Measurements from ENCODE around the gene CAPN11.
A peak's percentile ranks its signal among the peaks of the same experiment; 100 is the strongest.

The CAPN11 gene

DNA sequence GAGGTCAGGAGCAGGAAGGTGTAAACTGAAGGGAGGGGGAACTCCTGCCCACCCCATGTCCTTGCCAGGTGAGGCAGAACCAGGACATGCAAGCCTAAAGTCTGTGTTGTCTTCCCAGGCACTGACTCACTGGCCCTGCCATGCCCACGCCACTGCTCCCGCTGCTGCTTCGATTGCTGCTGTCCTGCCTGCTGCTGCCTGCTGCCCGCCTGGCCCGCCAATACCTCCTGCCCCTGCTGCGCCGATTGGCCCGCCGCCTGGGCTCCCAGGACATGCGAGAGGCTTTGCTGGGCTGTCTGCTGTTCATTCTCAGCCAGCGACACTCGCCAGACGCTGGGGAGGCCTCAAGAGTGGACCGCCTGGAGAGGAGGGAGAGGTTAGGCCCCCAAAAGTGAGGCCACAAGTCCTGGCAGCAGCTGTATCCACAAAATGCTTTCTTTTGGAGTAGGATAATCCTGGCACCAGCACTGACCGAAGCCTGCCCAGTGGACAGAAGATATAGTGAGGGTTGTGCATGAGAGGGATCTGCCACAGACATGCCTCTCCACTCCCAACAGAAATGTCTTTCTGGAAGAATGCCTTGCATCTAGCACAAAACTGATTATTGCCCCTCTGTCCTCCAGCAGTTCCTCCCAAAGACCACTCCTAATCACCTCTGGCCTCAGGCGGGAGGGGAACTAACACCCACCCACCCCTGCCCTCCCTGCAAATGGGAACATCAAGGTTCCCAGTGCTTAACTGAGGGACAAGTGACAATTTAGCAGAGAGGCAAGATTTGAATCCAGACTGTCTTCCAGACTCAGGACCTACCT, 58.9 kb downstream of the CAPN11 start:
- DNase-seq, result no peak

DNA sequence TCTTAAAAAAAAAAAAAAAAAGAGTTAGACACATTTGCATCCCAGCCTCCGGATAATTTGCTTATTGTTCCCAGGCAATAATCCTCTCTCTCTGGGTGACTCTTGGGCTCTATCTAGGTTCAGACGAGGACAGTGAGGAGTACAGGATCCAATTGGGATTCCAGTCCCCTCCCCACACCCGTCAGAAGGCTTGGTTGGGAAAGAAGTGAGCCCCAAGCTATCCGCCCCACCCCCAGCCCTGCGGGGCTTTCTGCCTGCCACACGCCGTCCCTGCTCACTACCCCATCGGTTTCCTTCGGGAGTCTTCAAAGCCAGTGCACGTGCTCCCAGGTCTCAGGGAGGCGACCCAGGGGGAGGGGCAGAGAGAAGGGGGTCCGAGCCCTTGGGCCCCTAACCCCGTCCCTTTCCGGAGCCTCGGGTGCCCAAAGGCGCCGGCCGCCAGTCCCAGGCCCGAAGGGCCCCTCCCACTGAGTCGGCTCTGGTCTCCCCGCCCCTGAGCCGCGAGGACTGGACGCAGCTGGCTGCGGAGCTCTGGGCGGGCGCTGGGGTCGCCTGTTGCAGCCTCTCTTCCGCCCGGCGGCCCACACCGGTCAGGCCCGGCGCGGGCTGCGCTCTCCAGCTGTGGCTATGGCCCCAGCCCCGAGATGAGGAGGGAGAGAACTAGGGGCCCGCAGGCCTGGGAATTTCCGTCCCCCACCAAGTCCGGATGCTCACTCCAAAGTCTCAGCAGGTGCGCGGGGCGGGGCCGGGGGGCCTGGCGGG, 60.6 kb downstream of the CAPN11 start:
- no peak for DNase-seq

DNA sequence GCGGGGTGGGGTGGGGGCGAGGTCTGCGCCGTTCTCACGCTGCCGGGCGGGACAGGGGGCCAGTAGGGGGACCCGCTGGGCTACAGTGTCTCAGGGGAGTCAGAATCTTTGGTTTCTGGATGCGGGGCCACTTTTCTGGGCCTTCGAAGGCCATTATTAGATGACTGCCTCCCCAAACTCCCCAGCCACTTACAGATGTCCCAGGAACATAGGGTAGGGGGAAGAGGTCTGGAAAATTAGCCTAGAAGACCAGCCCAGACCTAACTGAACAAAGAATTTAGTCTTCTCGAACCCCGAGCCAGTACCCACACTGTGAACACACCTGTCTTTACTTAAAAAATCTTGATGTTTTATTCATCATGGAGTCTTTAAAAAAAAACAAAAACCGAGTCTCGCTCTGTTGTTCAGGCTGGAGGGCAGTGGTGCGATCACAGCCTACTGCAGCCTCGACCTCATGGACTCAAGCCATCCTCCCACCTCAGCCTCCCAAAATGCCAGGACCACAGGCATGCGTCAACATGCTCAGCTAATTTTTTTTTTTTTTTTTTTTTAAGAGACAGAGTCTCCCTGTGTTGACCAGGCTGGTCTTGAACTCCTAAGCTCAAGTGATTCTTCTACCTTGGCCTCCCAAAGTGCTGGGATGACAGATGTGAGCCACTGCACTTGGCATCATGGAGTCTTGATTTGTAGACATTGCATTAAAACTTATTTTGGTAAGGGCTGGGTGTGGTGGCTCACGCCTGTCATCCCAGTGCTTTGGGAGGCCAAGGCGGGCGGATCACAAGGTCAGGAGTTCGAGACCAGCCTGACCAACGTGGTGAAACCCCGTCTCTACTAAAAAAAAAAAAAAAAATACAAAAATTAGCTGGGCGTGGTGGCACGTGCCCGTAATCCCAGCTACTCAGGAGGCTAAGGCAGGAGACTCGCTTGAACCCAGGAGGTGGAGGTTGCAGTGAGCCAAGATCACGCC, 61.5 kb downstream of the CAPN11 start:
- DNase-seq, result no peak

DNA sequence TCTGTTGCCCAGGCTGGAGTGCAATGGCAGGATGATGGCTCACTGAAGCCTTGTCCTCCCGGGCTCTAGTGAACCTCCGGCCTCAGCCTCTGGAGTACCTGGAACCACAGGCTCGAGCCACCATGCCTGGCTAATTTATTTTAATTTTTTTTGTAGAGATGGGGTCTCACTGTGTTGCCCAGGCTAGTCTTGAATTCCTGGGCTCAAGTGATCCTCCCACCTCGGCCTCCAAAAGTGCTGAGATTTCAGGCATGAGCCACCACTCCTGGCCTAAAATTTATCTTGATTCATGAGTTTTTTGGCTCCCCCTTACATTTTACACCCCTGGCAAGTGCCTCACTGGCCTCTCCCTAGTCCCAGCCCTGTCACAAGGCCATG, 62.3 kb downstream of the CAPN11 start:
- DNase-seq, result no peak

DNA sequence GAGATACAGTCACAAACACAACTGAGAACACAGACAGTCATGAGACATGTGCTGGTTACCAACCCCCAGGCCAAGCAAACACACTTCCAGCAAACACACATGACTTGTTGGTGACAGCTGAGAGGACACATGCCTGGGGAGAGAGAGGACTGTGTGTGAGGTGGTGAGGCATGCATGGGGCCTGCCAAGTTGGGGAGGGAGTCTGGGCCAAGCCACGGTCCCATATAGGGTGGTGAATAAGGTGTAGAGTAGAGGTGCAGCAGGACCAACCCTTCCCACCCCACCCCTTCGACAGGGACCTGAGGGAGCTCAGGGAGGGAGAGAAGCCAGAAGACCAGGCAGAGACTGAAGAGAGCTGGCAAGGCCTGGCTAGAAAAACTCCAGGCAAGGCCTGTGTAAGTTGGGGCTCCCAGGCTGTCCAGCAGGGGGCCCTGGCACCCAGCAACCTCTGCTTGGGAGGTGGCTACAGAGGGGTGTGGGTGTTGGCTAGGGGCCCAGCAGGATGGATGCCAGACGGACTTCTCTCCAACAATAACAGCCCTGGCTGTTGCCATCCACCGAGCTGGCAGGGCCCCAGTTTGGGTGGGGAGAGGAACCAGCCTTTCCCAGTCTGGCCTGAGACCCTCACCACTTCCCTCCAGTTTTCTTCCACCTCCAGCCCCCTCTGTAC, 62.8 kb downstream of the CAPN11 start:
- peak; percentile 66 for DNase-seq

DNA sequence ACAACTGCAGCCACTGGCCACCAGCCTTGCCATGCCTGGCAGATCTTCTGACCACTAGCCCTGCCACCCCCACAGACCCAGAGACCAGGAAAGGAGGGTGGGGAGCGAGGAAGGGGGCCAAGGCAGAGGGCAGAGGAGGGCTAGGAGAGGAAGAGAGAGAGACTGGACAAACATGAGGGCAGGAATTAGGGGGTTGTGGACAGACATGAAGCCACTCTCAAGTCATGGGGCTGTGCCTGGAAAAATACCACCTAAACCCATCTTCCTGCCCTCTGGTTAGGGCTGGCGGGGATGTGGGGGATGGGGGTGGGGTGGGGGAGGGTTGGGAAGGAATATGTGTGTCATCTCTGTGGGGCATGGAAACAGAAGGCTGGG, 63.3 kb downstream of the CAPN11 start:
- DNase-seq, result no peak

DNA sequence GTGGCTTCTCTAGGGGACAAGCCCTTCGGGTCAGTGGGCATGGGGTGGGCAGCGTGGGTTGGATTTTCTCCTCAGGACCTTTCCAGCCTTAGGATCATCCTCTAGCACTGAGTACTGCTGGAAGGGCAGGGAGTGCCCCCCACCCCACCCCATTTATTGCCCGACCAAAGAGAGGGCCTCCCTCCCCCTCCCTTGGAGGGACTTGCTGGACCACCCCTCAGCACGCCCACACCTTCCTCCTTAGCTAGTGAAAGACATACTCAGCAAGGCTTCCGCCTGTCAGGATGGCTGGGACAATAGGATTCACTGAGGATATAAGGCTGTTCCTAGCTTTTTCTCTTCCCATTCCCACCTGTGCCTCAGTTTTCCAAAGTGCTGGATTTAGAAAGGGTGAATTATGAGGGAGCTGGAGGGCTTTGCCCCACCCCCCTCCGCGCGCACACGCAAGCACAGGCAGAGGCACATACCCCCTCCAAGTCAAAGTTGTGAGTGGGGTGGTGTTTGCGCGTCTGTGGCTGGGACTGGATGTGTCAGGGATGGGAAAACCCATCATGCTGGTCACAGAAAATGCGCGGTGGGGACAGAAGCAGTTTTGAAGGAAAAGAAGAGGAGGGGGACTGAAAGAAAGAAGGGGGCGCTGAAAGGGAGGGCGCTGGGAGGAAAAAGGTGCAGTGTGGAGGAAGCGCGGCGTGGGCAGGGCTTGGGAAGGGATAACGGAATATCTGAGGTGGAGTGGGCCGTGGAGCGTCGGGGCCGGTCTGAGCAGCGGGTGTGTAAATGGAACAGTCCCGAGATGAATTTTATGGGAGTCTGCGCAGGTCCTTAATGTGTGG, 64.1 kb downstream of the CAPN11 start:
- DNase-seq, result no peak

DNA sequence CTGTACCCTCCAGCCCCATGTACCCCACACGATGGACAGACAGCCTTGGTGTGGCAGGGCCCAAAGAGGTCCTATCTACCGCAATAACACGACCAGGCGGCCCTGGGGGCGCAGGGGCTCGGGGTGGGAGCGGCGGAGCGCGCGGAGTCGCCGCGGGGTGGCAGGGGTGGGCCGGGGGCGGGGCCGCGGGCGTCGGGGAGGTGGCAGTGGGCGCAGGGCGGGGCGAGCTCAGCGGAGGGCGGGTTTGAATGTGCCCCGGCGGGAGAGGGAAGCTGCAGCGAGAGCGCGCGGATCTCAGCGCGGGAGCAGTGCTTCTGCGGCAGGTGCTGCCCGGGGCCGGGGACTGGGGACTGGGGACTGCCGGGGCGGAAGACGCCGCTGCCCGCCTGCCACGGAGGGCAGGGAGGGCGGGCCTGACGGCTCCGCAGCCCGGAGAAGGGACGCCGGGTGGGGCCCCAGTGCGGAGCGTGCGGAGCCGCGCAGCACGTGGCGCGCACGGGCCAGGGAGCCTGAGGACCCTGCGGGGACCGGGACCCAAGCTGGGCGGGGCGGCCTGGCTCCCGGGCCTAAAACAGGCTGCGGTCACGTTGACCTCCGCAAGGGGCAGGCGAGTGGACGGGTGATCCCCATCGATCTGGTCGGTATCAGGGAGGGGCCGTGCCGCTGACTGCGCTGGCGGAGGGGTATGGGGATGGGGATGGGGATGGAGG, 64.9 kb downstream of the CAPN11 start, which contains the start of gene SLC29A1:
SLC29A1 (plus strand) TSS at position 277 of the 710 bp plus-strand sequence. CDS start 3,719 bp downstream, outside the sequence.
- peak; percentile 81 for DNase-seq

DNA sequence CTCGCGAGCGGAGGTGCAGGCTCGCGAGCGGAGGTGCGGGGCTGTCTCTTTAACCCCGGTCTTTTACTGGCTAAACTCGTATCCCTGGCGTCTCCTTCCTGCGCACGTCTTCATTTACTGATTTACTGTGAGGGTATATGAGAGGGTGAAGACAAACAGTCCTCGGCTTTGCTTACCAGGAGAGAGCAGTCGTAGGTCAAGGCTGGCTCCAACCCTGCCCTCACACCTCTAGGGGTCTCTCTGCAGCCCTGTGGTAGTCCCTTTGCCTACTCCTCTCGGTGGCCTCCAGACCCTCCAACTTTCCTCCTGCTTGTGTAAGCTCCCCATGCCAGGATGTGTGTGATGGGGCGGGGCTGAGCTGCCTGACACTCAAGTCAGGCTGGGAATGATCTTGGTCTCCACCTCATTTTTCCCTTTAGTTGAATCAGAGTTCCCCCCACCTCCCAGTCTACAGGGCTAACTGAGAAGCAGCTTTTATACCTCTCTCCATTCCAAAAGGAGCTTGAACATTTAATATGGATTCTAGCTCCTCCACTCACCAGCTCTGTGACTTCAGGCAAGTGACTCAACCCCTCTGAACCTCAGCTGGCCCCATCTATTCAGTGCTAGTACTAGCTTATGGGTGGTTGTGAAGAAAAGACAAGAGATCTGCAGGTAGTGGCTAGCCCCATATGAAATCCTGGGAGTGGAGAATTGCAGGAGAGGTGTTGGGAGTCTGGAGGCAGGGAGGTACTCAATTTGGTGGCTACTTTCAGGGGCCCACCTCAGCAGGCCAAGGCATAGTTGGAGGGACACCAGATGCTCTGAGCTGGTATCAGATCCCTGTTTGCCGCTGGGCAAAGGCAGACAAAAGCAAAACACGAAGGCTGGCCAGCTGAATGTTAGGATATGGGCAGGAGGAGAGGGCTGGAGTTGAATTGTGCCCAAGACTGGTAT, 65.7 kb downstream of the CAPN11 start:
- DNase-seq, result no peak

DNA sequence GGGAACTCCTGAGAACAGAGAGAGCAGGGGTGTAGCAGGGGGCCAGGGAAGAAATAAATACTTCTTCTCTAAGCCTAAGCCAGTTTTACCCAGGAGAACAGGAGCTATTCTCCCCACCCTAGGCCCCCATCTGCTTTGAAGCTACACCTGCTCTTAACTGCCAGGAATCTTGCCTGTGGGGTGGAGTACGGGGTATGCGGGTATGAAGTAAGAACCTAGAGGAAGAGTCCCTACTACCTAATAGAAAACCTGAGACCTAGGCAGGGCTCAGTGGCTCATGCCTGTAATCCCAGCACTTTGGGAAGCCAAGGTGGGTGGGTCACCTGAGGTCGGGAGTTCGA, 66.3 kb downstream of the CAPN11 start:
- DNase-seq, result no peak

DNA sequence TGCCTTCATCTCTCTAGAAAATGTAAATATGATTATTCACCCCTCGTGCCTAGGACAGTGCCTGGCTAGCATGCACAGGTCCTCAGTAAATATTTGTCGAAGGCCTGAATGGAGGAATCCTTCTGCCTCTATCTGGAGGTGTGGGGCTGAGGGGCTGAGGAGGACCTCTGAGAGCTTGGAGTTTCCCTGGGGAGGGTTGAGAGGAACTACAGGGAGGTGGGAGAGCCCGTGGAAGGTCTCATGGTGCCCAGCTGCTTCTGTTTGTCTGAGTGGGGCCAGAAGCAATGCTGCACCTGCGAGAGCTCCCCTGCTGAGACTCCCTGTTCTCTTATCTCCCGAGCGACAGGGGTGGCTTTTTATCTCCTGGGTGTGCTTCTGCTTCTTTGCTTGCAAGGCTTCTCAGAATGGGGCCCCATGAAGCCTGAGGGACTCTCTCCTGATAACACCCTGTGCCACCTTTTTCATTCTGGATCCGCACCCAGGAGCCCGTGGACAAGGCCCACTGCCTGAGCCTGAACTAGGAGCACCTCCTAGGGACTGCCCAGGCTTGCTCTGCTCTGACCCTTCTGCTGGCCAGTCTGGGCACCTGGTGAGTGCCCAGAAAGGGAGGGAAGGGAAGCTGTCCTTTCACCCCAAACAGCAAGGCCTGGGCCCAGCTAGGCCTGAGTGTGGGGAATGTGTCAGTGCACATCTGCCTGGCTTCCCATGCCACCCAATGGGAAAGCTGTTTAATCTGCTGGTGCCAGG, 67.1 kb downstream of the CAPN11 start:
- DNase-seq, result no peak

DNA sequence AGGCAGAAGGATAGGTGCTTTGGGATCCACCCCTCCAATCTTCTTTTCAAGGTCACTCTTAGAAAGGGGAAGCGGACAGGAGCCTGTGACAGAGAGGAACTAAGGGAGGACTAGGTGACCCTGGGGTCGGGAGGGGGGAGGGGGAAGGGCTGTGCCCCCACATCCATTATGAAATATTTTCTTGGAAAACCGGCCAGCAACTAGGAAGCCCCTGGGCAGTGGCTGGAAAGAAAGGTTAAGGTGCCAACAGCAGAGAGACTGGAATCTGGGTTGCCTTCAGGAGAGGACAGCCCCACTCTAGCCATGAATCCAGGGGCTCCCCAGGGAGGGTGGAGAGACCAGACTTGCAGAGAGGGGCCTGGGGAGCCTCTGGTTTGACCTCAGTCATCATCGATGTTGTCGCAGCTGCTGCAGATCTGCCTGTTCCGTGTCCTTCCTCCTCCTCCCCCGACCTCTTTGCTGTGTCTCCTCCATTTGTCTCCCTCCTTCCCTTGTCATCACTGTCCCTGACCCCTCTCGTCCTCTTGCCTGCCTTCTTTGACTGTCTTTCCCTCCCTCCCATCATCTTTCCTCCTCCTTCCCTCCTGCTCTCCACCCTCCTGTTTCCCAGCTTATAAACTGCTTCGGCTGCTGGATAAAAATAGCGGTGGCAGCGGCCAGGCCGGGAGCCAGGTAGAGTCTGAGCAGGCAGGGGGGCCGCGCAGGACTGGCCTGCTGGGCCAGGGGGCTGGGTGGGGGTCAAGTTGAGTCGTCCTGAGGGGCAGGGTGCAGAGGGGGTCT, 67.9 kb downstream of the CAPN11 start:
- no peak for DNase-seq

DNA sequence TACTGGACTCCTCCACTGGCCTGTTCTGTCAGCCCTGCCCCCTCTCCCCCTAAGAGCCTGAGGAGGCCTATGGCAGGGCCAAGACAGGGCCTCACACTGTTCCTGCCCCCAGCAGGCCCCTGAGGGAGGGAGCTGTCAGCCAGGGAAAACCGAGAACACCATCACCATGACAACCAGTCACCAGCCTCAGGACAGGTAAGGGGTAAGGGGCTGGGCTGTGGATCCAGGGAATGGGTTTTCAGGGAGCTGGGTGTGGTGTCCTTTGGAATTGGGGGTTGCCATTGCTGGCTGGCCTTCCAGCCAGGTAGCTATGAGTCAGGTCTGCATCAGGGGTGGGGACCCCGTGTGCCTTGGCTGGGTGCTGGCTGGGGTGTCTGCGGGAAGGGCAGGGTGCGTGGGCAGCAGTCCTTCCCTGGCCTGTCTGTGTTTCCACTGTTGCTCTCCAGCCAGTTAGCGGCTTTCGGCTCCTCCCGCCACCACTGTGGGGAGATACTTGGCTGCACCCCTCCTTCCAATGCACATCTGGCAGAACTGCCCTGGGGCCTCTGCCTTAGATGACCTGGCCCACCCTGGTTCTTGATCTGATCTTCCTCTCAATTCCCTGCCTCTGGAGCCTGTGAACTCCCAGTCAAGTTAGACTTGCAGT, 68.7 kb downstream of the CAPN11 start:
- DNase-seq, result no peak

DNA sequence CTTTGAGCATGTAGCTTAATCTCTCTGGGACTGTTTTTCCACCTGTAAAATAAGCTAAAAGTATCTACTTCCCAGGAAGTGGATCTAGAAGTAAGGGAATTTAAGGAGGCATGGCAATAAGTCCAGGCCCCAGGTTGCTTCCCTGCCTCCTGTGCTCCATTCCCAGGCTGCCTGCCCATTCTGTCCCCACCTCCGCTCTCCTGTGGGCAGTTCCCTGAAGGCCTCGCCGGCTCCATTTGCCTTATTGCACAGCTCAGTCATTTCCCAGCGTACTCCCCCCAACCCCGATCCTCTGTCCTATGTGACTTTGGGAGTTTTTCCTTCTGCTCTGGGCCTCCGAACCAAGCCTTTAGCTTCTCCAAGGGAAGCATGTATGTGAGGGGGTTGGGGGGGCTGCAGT, 69.4 kb downstream of the CAPN11 start:
- DNase-seq, result no peak

DNA sequence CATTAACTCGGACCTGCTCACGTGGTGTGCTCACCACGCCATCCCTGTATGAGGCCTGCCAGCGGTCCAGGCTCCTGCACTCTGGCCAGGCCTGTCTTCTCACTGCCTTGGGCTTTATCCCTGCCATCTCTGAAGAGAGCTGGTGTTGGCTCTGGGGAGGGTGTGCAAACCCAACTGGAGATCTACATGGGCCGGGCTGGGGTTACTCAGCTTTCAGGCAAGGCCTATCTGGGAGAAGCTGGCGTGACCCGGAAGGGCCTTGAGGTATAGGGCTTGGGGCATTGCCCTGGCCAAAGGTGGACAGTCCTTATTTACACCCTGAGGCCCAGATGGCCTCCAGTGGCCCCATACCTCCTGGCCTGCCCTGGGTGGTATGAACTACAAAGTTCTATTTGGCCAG, 69.8 kb downstream of the CAPN11 start:
- DNase-seq, result no peak

DNA sequence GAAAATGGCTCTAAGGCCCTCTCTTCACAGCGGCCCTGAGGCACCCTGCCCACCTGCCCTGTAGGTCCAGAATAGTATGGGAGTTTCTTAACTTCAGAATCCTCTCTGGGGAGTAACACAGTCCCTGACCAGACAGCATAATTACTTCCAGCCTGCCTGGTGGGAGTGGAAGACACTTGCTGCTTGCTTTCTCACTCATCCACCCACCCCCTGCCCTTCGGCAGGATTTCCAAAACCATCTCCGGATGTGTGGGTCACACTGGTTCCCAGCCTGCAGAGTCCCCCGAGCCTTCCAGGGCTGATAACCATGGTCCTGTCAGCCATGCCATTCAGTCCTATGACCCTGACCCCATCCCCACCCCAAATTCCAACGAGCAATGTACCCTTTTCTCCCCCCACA, 70.2 kb downstream of the CAPN11 start:
- DNase-seq, result no peak

DNA sequence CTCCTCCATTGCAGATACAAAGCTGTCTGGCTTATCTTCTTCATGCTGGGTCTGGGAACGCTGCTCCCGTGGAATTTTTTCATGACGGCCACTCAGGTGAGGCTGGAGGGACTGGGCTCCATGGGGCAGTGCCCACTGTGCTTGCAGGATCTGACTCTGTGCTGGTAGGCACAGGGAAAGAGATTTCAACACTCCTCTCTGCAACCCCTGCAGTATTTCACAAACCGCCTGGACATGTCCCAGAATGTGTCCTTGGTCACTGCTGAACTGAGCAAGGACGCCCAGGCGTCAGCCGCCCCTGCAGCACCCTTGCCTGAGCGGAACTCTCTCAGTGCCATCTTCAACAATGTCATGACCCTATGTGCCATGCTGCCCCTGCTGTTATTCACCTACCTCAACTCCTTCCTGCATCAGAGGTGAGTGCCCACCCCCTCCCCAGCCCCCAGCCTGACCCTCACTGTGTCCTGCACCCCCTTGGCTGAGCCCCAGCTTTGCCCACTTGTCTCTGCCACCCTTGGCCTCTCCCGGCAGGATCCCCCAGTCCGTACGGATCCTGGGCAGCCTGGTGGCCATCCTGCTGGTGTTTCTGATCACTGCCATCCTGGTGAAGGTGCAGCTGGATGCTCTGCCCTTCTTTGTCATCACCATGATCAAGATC, 70.9 kb downstream of the CAPN11 start:
- no peak for DNase-seq
